OCI-LY7 (cell line): ENCODE results near the gene IFT80. TPM values are rescaled to one million over a fixed set of nuclear protein-coding genes. Genes with fewer than 3 reads are reported as not detected.

Experiments
- BruUV-seq: library from RNA; stranded (reverse); fragments of 400-500 nt; replicated peaks from 2 replicates; lab custom pipeline; 2021; lab: Mats Ljungman, UMichigan
- CTCF ChIA-PET: fragments of 300-600 bp; sonication (Branson Sonifier 250); formaldehyde crosslinking; loops from one replicate; lab custom pipeline; 2022; ENCODE audit warnings: antibody characterized with exemption; ENCODE audit not compliant: unreplicated experiment; lab: Charles Lee
- POLR2A ChIA-PET: fragments of 300-600 bp; sonication (Branson Sonifier 250); formaldehyde crosslinking; loops from one replicate; lab custom pipeline; 2022; ENCODE audit warnings: antibody characterized with exemption; lab: Charles Lee
- DNase-seq: peaks from one replicate; pipeline ENCODE4 v3.0.0-alpha.2; 2015; ENCODE audit warnings: low spot score
- H2AFZ ChIP-seq: fragments of 200-600 bp; sonication (generic), shearing (Covaris generic); 2 replicates; pipeline ENCODE4 v1.6.1; 2014; ENCODE audit warnings: mild to moderate bottlenecking, antibody characterized with exemption, low read length, moderate library complexity
- H3K27ac ChIP-seq: fragments of 200-600 bp; sonication (generic); 2 replicates; pipeline ENCODE4 v1.5.1; 2014; ENCODE audit warnings: mixed run types, low read depth, mild to moderate bottlenecking, moderate library complexity, low read length, inconsistent platforms; ENCODE audit not compliant: poor library complexity, severe bottlenecking
- H3K36me3 ChIP-seq: fragments of 200-600 bp; sonication (generic); 2 replicates; pipeline ENCODE4 v1.6.1; 2014; ENCODE audit warnings: mild to moderate bottlenecking, antibody characterized with exemption, low read length, moderate library complexity, mixed read lengths; ENCODE audit not compliant: insufficient read depth
- H3K4me1 ChIP-seq: fragments of 200-600 bp; sonication (generic); 2 replicates; pipeline ENCODE4 v1.5.1; 2014; ENCODE audit warnings: mild to moderate bottlenecking, low read length; ENCODE audit not compliant: insufficient read depth, poor library complexity, severe bottlenecking
- H3K4me2 ChIP-seq: fragments of 200-600 bp; sonication (generic); 2 replicates; pipeline ENCODE4 v1.6.1; 2014; ENCODE audit warnings: mild to moderate bottlenecking, low read length
- H3K4me3 ChIP-seq: fragments of 200-600 bp; sonication (generic); 2 replicates; pipeline ENCODE4 v1.5.1; 2014; ENCODE audit warnings: mild to moderate bottlenecking, low read depth, low read length; ENCODE audit not compliant: poor library complexity, severe bottlenecking
- H3K79me2 ChIP-seq: fragments of 200-600 bp; sonication (generic); 2 replicates; pipeline ENCODE4 v1.6.1; 2016; ENCODE audit warnings: low read depth, mild to moderate bottlenecking, low read length, moderate library complexity, mixed read lengths; ENCODE audit not compliant: insufficient read depth
- H3K9me2 ChIP-seq: fragments of 200-600 bp; sonication (generic); 2 replicates; pipeline ENCODE4 v1.6.1; 2016; ENCODE audit warnings: mild to moderate bottlenecking, low read length, mixed read lengths; ENCODE audit not compliant: insufficient read depth
- H3K9me3 ChIP-seq: fragments of 200-600 bp; sonication (generic); 2 replicates; pipeline ENCODE4 v1.6.1; 2014; ENCODE audit warnings: mild to moderate bottlenecking, mixed run types, low read length, mixed read lengths
- H4K20me1 ChIP-seq: fragments of 200-600 bp; sonication (generic); 2 replicates; pipeline ENCODE4 v1.6.1; 2014; ENCODE audit warnings: mild to moderate bottlenecking, antibody characterized with exemption, low read length, moderate library complexity, mixed read lengths; ENCODE audit not compliant: insufficient read depth
- EZH2phosphoT487 ChIP-seq: fragments of 200-600 bp; sonication (generic); IDR thresholded peaks from 2 replicates; pipeline ENCODE4 v1.6.1; 2018; ENCODE audit warnings: low read depth, borderline replicate concordance, mild to moderate bottlenecking, mixed run types, antibody characterized with exemption, low read length, moderate library complexity, mixed read lengths
- intact Hi-C: fragments of 100-400 bp; cut with micrococcal nuclease; formaldehyde crosslinking; loops from one replicate; pipeline ENCODE4 v1.10.0; 2022; ENCODE audit not compliant: unreplicated experiment
- total RNA-seq, 2 experiments: library from RNA; depleted of rRNA in 1 of 2; stranded (reverse); fragments of >200 nt in 1 of 2; shearing (Covaris generic) in 1 of 2; gene quantifications; 2 replicates each; pipeline ENCODE4 v1.2.3, GENCODE V29; 2014 to 2022
- TF ChIP-seq, protein P1 (sequence below): fragments of 200-600 bp; sonication (generic); conservative IDR thresholded peaks from 2 replicates; pipeline ENCODE4 v1.5.1; 2014; ENCODE audit warnings: mild to moderate bottlenecking, antibody characterized with exemption, low read length, moderate library complexity, mixed read lengths

IFT80 gene
- total RNA-seq, 2 experiments from 2014 or later, result 33.5 to 49.5 TPM

DNA sequence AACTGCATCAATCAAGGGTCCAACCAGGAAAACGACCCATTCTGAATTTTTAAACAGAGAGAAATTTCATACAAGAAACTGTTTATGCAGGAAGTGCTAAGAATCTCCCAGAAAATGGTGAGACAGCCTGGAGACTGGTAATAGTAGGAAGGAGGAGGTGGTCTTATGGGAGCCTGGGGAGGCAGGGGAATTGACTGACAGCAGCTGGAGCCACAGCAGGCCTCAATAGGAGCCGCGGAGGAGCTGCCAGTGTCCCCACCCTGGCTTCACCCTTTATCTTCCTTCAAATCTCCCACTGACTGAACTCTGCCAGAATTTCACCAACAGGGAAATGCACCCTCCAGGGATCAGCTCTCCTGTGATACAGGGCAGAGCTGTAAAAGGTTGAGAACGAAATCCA is 181.3 kb downstream of the IFT80 start:
- CTCF ChIA-PET, result no interaction called here
- POLR2A ChIA-PET, result interaction anchor here (1.1 kb wide), 1 partner anchor 271 kb away, joined by 4 read pairs; no protein-coding TSS in a partner anchor
- Histone ChIP-seq H3K4me2 (no peak overlapping the region), H3K9me3 (no peaks in the 10 kb centered on the region), H3K27ac (no peak overlapping the region), H3K79me2 (no peaks in the 10 kb centered on the region), H3K36me3 (no peaks in the 10 kb centered on the region), H2AFZ (no peak overlapping the region), H3K4me3 (no peak overlapping the region), H3K9me2 (no peaks in the 10 kb centered on the region), H3K4me1 (no peaks in the 10 kb centered on the region), H4K20me1 (no peaks in the 10 kb centered on the region)
- intact Hi-C loops, result no loop called here
- TF ChIP-seq EZH2phosphoT487, result no peak
- TF ChIP-seq, protein P1, sequence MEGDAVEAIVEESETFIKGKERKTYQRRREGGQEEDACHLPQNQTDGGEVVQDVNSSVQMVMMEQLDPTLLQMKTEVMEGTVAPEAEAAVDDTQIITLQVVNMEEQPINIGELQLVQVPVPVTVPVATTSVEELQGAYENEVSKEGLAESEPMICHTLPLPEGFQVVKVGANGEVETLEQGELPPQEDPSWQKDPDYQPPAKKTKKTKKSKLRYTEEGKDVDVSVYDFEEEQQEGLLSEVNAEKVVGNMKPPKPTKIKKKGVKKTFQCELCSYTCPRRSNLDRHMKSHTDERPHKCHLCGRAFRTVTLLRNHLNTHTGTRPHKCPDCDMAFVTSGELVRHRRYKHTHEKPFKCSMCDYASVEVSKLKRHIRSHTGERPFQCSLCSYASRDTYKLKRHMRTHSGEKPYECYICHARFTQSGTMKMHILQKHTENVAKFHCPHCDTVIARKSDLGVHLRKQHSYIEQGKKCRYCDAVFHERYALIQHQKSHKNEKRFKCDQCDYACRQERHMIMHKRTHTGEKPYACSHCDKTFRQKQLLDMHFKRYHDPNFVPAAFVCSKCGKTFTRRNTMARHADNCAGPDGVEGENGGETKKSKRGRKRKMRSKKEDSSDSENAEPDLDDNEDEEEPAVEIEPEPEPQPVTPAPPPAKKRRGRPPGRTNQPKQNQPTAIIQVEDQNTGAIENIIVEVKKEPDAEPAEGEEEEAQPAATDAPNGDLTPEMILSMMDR, result no peak
- no peak for DNase-seq
- no TSS peak for BruUV-seq

DNA sequence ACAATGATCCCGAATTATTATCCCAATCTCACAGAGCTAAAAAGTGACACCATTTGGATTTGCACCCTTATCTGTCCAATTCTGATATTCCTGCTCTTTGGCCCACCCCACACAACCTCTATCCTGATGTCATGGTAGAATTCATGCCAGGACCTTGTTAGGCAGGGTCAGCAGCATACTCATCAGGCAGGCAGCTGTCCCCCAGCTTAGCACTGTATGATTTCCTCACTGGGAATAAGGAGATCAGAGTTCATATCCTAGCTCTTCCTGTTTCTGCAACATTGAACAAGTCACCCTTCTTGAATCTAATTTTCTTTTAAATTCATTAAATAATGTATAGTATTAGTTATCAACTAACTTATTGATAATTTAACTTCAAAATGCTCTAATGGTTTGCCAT is 185.8 kb downstream of the IFT80 start:
- H4K20me1 ChIP-seq, result no peaks in the 10 kb centered on the region
- intact Hi-C loops, result no loop called here
- no peaks in the 10 kb centered on the region for H3K79me2 ChIP-seq
- no peaks in the 10 kb centered on the region for H3K9me2 ChIP-seq
- H3K36me3 ChIP-seq, result no peaks in the 10 kb centered on the region
- H3K4me1 ChIP-seq, result no peaks in the 10 kb centered on the region
- no peak overlapping the region for H2AFZ ChIP-seq
- ChIA-PET CTCF (no interaction called here), POLR2A (no interaction called here)
- no peak overlapping the region for H3K4me2 ChIP-seq
- no peak overlapping the region for H3K27ac ChIP-seq
- TF ChIP-seq, protein P1, result no peak
- TF ChIP-seq EZH2phosphoT487, result no peak
- no peaks in the 10 kb centered on the region for H3K9me3 ChIP-seq
- no peak overlapping the region for H3K4me3 ChIP-seq
- BruUV-seq, result no TSS peak
- DNase-seq, result no peak

DNA sequence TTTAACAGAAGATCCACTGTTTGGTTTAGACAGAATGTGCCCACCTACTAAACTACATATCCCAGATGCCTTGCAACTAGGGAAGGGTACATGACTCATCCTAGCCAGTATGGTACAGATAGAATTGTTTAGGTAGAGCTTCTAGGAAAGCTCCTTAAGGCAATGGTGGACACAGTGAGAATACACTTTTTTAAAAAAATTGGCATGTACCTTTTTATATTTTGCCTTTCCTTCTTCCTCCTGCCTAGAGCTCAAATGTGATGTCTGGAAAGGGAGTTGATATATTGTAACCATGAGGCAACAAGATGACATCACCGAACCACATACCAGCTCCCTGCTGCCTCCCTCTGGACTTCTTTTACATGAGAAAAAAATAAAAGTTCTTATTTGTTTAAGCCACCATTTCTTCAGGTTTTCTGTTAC is 188.2 kb downstream of the IFT80 start:
- H3K9me2 ChIP-seq, result no peaks in the 10 kb centered on the region
- POLR2A ChIA-PET, result no interaction called here
- intact Hi-C loops, result no loop called here

More for the DNA sequence above, 188.2 kb downstream of the IFT80 start:
- Histone ChIP-seq H3K4me3 (no peak overlapping the region), H3K79me2 (no peaks in the 10 kb centered on the region), H3K4me1 (no peaks in the 10 kb centered on the region), H3K9me3 (no peaks in the 10 kb centered on the region), H2AFZ (no peak overlapping the region), H3K27ac (no peak overlapping the region), H3K4me2 (no peak overlapping the region), H3K36me3 (no peaks in the 10 kb centered on the region), H4K20me1 (no peaks in the 10 kb centered on the region)
- TF ChIP-seq, protein P1, result peak; percentile 37; the same call in 1 of the 2 replicates
- TF ChIP-seq EZH2phosphoT487, result no peak
- CTCF ChIA-PET, result no interaction called here
- no peak for DNase-seq
- BruUV-seq, result no TSS peak
